ENCODE measurements around the gene CAPN9.

The CAPN9 gene

DNA sequence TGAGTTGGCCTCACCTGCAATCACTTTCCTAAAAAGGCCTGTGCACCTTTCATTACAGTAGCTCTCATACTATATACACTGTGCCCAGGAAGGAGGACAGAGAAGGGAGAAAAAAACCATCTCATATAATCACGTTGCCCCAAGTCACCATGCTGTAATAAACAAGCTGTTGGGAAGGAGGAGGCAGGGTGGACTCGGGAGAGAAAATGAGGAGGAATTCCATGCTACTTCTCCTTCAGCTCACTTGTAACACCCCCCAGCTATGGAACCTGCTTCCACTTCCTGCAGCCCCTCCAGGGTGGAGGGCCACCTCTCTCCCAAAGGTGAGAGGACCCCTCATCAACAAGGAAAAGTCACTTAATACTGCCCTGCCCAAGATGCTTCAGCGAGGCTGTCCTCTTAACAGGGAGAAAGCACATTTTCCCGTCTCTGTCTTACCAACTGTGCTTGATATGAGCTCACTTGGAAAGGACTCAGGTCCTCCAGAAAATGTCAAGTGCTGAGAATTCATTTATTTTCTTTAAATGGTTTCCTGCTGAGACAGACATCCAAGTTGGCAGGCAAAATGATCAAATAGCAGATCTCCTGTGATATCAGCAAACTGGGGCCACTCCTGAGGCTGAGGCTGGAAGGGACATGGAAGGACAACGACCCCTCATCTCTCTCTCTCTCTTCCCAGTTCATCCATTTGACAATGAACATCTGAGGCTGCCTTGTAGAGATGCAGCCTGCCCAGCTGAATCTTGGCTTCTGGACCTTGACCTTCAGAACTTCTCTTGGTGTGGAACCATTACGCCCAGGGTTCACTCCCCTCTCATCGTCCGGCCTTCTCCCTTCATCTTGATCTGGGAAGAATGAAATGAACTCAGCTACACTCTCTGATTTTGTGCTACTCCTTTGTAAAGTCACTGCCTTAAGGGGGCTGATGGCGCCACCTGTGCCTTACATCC lies 54.0 kb downstream of the CAPN9 start:
- DNase-seq = no peak

DNA sequence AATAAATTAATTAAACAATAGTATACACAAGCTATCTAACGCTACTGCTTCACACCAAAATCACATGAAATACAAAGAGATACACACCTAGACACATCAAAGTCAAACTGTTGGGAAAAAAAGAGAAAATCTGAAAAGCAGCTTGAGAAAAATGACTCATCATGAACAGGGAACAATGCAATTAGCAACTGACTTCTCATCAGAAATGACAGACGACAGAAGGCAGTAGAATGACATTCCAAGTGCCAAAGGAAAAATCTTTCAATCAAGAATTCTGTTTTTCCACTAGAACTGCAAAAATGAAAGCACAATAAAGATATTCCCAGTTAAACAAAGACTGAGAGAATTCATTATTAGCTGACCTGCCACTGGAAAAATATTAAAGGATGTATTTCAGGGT lies 57.2 kb downstream of the CAPN9 start:
- DNase-seq = no peak

DNA sequence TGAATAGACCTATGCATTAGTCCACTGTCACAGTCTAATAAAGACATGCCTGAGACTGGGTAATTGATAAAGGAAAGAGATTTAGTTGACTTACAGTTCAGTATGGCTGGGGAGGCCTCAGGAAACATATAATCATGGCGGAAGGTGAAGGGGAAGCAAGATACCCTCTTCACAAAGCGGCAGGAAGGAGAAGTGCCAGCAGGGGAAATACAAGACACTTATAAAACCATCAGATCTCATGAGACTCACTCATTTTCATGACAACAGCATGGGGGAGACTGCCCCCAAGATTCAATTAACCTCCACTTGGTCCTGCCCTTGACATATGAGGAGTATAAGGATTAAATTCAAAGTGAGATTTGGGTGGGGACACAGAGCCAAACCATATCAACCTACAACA lies 59.4 kb downstream of the CAPN9 start:
- DNase-seq = no peak

GRCh38 chr1:230807029-230807428 lies 59.8 kb downstream of the CAPN9 start:
- no peak for DNase-seq

DNA sequence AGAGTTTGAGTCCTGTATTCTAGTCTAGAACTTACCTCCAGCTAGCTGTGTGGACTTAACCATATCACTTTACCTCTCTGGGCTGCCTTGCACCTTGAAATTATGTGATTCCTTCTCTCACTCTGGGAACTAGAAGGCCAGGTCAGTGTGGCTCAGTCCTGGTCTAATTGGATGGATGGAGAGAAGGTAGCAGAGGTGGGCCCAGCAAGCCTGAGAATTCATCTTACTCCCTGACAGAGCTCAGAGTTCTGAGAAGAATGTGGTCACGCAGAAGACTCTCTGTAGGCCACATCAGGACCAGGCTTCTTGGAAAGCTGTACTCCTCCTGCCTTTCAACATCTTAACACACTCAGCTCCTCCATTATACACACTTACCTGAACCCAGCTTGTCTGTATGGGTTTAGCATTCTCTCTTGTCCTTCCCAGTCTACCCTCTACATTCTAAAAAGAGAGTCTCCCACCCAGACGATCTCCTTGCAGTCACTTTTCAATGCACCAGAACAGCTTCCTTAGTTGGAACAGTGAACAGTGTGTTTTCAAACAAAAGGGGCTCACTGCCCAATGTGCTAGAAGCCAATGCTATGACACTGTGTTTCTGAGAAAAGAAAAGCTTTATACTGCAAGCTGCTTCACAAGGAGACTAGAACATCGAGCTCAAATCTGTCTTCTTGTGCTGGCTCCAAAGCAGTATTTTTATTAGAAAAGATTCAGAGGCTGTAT lies 60.5 kb downstream of the CAPN9 start:
- DNase-seq = no peak

GRCh38 chr1:230808281-230808872 lies 61.2 kb downstream of the CAPN9 start:
- DNase-seq = no peak

- DNase-seq = no peak
Measured at GRCh38 chr1:230809256-230809990, 62.2 kb downstream of the CAPN9 start.

- no peak for DNase-seq
Measured at GRCh38 chr1:230812568-230812967, 65.4 kb downstream of the CAPN9 start.

DNA sequence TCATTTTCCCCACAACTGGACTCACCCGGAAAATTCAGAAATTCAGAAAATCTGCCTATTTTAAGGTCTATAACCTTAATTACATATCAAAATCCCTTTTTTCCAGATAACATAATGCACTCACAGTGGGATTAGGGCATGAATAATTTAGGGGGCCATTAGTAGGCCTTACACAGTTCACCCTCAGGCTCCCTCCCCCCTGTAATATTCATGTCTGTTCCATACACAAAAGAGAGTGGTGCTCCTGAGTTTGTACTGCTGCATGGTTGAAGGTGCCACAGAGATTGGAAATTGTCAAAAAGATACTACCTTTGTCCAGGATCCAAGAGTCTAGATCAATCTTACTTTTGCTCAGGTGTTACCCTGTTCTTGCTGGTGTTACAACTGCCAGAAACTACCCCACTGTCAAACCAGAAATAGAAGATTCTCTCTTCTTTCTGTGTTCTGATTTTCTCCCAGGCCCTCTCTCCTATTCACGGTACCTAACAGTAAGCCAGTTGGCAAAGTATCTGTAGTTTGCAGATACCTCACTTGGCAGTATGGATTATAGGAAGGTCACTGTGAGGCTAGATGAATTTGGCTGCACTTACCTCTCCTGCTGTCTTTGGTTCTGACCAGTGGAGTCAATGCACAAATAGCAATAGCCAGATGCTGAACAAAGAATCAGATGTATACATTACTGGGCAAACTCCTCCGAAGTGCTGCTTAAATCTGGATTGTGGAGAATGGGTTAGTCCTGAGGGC lies 67.9 kb downstream of the CAPN9 start:
- DNase-seq = no peak

DNA sequence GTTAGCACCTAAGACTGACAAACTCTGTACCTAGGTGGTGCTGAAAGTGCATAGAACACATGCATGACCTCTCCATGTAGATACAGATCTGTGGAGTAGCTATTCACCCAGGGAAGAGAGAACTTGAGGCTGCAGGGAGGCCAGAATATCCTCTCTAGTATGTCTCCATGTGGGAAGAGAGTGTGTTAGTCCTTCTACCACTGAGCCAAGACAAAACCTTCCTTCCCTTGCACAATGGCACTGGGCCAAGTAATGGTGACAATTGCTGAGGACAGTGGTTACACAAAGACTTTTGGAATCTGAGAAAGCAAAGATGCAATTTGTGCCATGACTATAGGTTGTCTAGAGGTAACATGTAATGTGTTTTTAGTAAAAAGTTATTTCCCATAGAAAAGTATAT lies 68.8 kb downstream of the CAPN9 start:
- no peak for DNase-seq

- DNase-seq = no peak
Measured at GRCh38 chr1:230818367-230818766, 71.2 kb downstream of the CAPN9 start.

DNA sequence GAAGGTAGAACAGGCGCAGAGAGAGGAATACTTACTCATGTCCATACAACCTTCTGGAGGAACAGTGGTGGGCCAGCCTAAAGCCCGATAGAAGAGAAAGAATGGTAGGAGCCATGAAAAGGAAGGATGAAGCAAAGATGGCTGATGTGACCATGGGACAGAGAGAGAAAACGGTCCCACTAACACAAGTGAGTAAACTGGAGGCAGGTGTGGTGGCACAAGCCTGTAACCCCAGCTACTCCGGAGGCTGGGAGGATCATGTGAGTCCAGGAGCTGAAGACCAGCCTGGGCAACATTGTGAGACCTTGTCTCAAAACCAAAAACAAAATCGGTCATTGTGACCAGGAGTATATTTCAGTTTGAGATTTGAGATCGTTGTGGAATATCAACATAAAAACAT lies 71.7 kb downstream of the CAPN9 start:
- no peak for DNase-seq

- no peak for DNase-seq
Measured at GRCh38 chr1:230819976-230820375, 72.8 kb downstream of the CAPN9 start.

DNA sequence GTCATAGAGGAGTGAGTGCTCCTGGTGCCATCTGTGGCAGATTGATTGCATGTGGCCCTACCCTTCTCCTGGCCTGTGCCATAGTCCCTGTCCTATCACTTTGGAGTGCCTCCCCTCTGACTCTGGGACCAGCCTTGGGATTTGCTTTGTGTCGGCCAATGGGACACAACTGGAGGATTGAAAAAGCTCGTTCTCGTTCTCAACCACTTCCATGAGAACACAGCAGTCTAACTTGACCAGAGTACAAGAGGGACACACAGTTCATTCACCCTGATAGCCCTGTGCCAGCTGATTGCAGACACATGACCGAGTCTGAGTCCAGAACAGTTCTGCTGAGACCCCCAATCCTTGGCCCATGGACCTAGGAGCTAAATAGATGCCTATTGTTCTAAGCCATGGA lies 73.4 kb downstream of the CAPN9 start:
- DNase-seq = no peak

DNA sequence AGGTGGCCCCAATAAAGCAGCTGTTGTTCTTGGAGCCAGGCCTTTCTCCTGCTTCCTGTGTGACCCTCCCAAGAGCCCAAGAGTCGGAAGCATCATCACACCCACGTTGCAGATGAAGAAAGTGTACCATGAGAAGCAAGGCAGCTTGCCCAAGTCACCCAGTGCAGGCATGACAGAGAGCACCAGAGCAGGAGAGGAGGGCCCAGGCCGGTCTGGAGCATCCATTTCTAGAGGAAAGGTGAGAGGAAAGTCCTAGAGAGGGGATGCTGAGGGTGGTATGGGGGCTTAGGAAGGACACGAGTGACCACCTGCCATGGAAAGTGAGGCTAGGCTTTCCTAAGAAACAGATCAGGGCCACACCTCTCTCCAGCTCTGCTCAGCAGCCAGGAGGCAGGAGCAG lies 74.2 kb downstream of the CAPN9 start:
- no peak for DNase-seq

- DNase-seq = no peak
Measured at GRCh38 chr1:230822092-230822581, 74.9 kb downstream of the CAPN9 start.

- DNase-seq = no peak
Measured at GRCh38 chr1:230823426-230823825, 76.2 kb downstream of the CAPN9 start.

GRCh38 chr1:230823931-230824381 lies 76.8 kb downstream of the CAPN9 start:
- no peak for DNase-seq

DNA sequence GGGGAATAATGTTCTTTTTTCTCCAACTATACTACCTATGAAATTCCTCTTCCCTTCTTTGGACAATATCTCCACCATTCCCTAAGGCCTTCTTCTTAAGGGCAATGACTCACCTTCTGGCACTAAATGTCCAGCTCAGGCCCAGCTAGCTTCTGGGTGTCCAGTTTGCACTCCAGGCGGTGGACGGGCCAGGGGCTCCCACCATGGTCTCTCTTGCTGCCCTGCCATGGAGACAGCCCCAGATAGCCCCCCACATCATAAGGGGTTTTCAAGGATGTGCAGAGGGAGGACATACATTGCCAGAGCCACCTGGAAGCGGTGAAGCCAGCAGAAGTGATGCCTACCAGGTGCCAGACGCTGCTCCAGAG lies 77.3 kb downstream of the CAPN9 start:
- no peak for DNase-seq

DNA sequence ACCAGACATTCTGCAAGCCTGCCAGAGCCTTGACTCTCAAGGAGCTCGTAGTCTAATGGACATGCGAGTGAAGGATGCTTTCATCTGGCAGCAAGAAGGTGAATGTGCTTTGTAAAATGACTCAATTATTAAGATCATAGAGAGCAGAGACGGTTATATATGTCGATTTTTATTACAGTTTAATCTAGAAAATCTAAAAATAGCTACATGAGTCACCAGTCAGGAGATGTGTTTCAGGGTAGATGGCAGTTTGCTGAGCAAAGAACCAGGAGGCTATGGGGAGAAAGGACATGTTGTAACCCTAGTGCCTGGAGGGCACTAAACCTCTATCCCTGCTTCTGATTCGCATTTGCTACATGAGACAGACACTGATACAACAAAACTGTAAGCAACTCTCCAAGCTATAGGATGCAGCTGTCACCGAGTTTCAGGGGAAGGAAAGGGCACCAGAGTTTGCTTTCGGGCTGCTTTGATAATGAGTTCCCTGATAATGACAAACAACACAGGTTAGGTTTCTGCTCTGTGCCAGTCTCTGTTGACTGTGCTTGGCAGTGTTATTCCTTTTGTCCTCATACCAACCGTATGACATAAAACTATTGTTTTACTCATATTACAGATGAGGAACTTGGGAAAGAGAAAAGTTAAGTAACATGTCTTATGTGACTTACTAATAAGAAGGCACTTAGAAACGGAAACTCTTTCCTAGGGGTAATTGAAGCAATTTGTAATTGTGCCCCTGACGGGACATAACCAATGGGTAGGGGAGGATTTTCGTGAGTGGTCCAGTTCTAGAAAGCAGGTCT lies 77.9 kb downstream of the CAPN9 start:
- no peak for DNase-seq

- no peak for DNase-seq
Measured at GRCh38 chr1:230825761-230826160, 78.6 kb downstream of the CAPN9 start.
